ENCODE data around the gene WWC2. TPM values are rescaled to one million over a fixed set of nuclear protein-coding genes. Genes with fewer than 3 reads are reported as not detected.

Gene WWC2
- total and polyA plus RNA-seq, 2 experiments from 2014 or later: 50.5 to 74.2 TPM

DNA sequence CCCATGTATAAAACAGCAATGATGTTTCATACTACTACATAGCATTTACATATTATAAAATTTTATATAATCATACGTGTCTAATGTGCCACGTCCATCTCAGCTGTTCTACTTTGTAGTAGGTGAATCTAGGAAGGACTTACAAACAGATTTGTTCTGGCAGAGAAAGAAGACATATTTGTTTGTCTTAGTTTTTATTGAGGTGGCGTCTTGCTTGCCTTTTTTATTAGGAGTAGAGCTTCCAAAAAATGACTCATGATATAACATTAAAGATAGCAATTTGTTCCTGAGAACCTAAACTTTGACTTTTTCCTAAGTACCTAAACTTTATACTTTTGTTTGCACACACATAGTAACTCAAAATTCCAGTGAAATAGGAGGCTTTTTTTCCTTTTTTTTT is 156.4 kb downstream of the WWC2 start:
- no peaks in the 10 kb centered on the region for H3K27me3 ChIP-seq (ENCODE audit: insufficient read depth)
- Mint-ChIP-seq H3K36me3 (ENCODE audit: low read depth) (peaks cover 69% of the 10 kb centered on the region), H3K27me3 (ENCODE audit: insufficient read depth, low read depth, poor library complexity) (peaks cover 6% of the 10 kb centered on the region), H3K27ac (no peak overlapping the region), H3K4me1 (peaks cover 14% of the 10 kb centered on the region), H3K9me3 (no peaks in the 10 kb centered on the region), H3K4me3 (no peak overlapping the region)
- H3K36me3 ChIP-seq (ENCODE audit: insufficient read depth): peaks cover 23% of the 10 kb centered on the region; the same call in 1 of the 2 replicates
- peaks cover 6% of the 10 kb centered on the region for H3F3A ChIP-seq (replicated peaks; ENCODE audit: low read depth)
- 0 out of 2 replicates have a peak, but pooled peaks cover 11% of the 10 kb centered on the region for H3K79me2 ChIP-seq (replicated peaks; ENCODE audit: insufficient read depth)
- H3K4me1 ChIP-seq (ENCODE audit: insufficient read depth): peaks cover 6% of the 10 kb centered on the region; the same call in 1 of the 2 replicates
- H3K4me3 ChIP-seq: no peak overlapping the region
- no peak overlapping the region; the same call in 1 of the 2 replicates for H3K27ac ChIP-seq (ENCODE audit: low read depth)
- H3K9me2 ChIP-seq (ENCODE audit: insufficient read depth): no peaks in the 10 kb centered on the region
- ATAC-seq: no peak
- H4K20me1 ChIP-seq (replicated peaks; ENCODE audit: insufficient read depth): peaks cover 4% of the 10 kb centered on the region; the same call in 1 of the 2 replicates
- H2AFZ ChIP-seq: no peak overlapping the region
- DNase-seq (ENCODE audit: low spot score): no peak
- no peak overlapping the region for H3K4me2 ChIP-seq
- TF ChIP-seq, protein P1, sequence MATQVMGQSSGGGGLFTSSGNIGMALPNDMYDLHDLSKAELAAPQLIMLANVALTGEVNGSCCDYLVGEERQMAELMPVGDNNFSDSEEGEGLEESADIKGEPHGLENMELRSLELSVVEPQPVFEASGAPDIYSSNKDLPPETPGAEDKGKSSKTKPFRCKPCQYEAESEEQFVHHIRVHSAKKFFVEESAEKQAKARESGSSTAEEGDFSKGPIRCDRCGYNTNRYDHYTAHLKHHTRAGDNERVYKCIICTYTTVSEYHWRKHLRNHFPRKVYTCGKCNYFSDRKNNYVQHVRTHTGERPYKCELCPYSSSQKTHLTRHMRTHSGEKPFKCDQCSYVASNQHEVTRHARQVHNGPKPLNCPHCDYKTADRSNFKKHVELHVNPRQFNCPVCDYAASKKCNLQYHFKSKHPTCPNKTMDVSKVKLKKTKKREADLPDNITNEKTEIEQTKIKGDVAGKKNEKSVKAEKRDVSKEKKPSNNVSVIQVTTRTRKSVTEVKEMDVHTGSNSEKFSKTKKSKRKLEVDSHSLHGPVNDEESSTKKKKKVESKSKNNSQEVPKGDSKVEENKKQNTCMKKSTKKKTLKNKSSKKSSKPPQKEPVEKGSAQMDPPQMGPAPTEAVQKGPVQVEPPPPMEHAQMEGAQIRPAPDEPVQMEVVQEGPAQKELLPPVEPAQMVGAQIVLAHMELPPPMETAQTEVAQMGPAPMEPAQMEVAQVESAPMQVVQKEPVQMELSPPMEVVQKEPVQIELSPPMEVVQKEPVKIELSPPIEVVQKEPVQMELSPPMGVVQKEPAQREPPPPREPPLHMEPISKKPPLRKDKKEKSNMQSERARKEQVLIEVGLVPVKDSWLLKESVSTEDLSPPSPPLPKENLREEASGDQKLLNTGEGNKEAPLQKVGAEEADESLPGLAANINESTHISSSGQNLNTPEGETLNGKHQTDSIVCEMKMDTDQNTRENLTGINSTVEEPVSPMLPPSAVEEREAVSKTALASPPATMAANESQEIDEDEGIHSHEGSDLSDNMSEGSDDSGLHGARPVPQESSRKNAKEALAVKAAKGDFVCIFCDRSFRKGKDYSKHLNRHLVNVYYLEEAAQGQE (IDR thresholded peaks at IDR 0.05; ENCODE audit: unreplicated experiment): no peak
- no peak for TF ChIP-seq EZH2phosphoT487 (IDR thresholded peaks at IDR 0.05; ENCODE audit: unreplicated experiment)
- no peak for TF ChIP-seq ZNF114 (CRISPR knock-in tag; IDR thresholded peaks at IDR 0.05)
- TF ChIP-seq, protein P2, sequence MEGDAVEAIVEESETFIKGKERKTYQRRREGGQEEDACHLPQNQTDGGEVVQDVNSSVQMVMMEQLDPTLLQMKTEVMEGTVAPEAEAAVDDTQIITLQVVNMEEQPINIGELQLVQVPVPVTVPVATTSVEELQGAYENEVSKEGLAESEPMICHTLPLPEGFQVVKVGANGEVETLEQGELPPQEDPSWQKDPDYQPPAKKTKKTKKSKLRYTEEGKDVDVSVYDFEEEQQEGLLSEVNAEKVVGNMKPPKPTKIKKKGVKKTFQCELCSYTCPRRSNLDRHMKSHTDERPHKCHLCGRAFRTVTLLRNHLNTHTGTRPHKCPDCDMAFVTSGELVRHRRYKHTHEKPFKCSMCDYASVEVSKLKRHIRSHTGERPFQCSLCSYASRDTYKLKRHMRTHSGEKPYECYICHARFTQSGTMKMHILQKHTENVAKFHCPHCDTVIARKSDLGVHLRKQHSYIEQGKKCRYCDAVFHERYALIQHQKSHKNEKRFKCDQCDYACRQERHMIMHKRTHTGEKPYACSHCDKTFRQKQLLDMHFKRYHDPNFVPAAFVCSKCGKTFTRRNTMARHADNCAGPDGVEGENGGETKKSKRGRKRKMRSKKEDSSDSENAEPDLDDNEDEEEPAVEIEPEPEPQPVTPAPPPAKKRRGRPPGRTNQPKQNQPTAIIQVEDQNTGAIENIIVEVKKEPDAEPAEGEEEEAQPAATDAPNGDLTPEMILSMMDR (conservative IDR thresholded peaks at IDR 0.05; ENCODE audit: low read depth in 2 of 2): no peak
- TF ChIP-seq, protein P3, sequence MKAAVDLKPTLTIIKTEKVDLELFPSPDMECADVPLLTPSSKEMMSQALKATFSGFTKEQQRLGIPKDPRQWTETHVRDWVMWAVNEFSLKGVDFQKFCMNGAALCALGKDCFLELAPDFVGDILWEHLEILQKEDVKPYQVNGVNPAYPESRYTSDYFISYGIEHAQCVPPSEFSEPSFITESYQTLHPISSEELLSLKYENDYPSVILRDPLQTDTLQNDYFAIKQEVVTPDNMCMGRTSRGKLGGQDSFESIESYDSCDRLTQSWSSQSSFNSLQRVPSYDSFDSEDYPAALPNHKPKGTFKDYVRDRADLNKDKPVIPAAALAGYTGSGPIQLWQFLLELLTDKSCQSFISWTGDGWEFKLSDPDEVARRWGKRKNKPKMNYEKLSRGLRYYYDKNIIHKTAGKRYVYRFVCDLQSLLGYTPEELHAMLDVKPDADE (IDR thresholded peaks at IDR 0.05): no peak
- no peak for TF ChIP-seq CREB1 (CRISPR knock-in tag; IDR thresholded peaks at IDR 0.05; ENCODE audit: low read depth)
- no peak for TF ChIP-seq STAT1 (IDR thresholded peaks at IDR 0.05; ENCODE audit: unreplicated experiment)
- no peak for TF ChIP-seq EZH2 (IDR thresholded peaks at IDR 0.05; ENCODE audit: low read depth, unreplicated experiment)
- no peak for TF ChIP-seq POLR2AphosphoS5 (IDR thresholded peaks at IDR 0.05; ENCODE audit: low read depth)
- TF ChIP-seq JUNB (IDR thresholded peaks at IDR 0.05; ENCODE audit: unreplicated experiment): no peak
- no peak for TF ChIP-seq ZNF331 (CRISPR knock-in tag; IDR thresholded peaks at IDR 0.05; ENCODE audit: low read depth)
- no peak for TF ChIP-seq NANOG (IDR thresholded peaks at IDR 0.05; ENCODE audit: borderline replicate concordance)
- TF ChIP-seq, protein P4, sequence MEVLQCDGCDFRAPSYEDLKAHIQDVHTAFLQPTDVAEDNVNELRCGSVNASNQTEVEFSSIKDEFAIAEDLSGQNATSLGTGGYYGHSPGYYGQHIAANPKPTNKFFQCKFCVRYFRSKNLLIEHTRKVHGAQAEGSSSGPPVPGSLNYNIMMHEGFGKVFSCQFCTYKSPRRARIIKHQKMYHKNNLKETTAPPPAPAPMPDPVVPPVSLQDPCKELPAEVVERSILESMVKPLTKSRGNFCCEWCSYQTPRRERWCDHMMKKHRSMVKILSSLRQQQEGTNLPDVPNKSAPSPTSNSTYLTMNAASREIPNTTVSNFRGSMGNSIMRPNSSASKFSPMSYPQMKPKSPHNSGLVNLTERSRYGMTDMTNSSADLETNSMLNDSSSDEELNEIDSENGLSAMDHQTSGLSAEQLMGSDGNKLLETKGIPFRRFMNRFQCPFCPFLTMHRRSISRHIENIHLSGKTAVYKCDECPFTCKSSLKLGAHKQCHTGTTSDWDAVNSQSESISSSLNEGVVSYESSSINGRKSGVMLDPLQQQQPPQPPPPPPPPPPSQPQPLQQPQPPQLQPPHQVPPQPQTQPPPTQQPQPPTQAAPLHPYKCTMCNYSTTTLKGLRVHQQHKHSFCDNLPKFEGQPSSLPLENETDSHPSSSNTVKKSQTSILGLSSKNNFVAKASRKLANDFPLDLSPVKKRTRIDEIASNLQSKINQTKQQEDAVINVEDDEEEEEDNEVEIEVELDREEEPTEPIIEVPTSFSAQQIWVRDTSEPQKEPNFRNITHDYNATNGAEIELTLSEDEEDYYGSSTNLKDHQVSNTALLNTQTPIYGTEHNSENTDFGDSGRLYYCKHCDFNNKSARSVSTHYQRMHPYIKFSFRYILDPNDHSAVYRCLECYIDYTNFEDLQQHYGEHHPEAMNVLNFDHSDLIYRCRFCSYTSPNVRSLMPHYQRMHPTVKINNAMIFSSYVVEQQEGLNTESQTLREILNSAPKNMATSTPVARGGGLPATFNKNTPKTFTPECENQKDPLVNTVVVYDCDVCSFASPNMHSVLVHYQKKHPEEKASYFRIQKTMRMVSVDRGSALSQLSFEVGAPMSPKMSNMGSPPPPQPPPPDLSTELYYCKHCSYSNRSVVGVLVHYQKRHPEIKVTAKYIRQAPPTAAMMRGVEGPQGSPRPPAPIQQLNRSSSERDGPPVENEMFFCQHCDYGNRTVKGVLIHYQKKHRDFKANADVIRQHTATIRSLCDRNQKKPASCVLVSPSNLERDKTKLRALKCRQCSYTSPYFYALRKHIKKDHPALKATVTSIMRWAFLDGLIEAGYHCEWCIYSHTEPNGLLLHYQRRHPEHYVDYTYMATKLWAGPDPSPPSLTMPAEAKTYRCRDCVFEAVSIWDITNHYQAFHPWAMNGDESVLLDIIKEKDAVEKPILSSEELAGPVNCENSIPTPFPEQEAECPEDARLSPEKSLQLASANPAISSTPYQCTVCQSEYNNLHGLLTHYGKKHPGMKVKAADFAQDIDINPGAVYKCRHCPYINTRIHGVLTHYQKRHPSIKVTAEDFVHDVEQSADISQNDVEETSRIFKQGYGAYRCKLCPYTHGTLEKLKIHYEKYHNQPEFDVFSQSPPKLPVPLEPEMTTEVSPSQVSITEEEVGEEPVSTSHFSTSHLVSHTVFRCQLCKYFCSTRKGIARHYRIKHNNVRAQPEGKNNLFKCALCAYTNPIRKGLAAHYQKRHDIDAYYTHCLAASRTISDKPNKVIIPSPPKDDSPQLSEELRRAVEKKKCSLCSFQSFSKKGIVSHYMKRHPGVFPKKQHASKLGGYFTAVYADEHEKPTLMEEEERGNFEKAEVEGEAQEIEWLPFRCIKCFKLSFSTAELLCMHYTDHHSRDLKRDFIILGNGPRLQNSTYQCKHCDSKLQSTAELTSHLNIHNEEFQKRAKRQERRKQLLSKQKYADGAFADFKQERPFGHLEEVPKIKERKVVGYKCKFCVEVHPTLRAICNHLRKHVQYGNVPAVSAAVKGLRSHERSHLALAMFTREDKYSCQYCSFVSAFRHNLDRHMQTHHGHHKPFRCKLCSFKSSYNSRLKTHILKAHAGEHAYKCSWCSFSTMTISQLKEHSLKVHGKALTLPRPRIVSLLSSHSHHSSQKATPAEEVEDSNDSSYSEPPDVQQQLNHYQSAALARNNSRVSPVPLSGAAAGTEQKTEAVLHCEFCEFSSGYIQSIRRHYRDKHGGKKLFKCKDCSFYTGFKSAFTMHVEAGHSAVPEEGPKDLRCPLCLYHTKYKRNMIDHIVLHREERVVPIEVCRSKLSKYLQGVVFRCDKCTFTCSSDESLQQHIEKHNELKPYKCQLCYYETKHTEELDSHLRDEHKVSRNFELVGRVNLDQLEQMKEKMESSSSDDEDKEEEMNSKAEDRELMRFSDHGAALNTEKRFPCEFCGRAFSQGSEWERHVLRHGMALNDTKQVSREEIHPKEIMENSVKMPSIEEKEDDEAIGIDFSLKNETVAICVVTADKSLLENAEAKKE (CRISPR knock-in tag; IDR thresholded peaks at IDR 0.05): no peak
